DOHH2 (cell line): ENCODE data around the gene CA6.

Experiments
- EZH2phosphoT487 ChIP-seq: fragments of 200-600 bp; sonication (generic); IDR thresholded peaks from 2 replicates; pipeline ENCODE4 v1.6.1; 2017; ENCODE audit warnings: borderline replicate concordance, mild to moderate bottlenecking, antibody characterized with exemption, low read length, moderate library complexity, mixed read lengths
- TF ChIP-seq, protein P1 (sequence below): fragments of 200-600 bp; sonication (generic); IDR thresholded peaks from one replicate; pipeline ENCODE4 v1.5.1; 2014; ENCODE audit warnings: antibody characterized with exemption, mild to moderate bottlenecking, low read depth, low read length; ENCODE audit not compliant: poor library complexity, severe bottlenecking

DNA sequence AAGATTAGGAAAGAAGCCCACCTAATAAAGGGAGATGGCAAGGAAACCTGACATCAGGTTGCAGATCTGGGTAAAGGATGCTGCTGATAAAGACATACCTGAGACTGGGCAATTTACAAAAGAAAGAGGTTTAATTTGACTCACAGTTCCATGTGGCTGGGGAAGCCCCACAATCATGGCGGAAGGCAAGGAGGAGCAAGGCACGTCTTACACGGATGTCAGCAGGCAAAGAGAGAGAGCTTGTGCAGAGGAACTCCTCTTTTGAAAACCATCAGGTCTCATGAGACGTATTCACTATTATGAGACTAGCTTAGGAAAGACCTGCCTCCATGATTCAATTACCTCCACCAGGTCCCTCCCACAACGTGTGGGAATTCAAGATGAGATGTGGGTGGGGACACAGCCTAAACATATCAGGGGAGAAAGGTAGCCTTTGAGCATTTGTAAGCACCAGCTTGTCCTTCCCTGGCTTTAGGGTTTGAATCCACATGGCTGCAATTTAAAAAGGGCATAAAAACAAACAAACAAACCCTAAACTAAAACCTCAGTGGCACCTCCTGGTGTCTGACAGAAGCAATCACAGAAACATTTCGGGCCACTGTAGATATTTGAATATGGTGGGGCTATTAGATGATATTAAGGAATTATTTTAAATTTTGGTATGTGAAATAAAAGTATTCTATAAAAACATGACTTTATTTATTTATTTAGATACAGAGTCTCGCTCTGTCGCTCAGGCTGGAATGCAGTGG is 47.4 kb downstream of the CA6 start:
- TF ChIP-seq, protein P1, sequence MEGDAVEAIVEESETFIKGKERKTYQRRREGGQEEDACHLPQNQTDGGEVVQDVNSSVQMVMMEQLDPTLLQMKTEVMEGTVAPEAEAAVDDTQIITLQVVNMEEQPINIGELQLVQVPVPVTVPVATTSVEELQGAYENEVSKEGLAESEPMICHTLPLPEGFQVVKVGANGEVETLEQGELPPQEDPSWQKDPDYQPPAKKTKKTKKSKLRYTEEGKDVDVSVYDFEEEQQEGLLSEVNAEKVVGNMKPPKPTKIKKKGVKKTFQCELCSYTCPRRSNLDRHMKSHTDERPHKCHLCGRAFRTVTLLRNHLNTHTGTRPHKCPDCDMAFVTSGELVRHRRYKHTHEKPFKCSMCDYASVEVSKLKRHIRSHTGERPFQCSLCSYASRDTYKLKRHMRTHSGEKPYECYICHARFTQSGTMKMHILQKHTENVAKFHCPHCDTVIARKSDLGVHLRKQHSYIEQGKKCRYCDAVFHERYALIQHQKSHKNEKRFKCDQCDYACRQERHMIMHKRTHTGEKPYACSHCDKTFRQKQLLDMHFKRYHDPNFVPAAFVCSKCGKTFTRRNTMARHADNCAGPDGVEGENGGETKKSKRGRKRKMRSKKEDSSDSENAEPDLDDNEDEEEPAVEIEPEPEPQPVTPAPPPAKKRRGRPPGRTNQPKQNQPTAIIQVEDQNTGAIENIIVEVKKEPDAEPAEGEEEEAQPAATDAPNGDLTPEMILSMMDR: peak; percentile 40
- TF ChIP-seq EZH2phosphoT487: no peak
